Activated B cell treated with CpG ODN at 0.5 μM for 24 hours (primary cell): Measurements from ENCODE around the gene SARNP. TPM values are rescaled to one million over a fixed set of nuclear protein-coding genes. Genes with fewer than 3 reads are reported as not detected.

ENCODE experiments used
- ATAC-seq: fragments of 200-7000 bp; cut with Tn5 transposase; one replicate; pipeline ENCODE4 v1.10.0; 2021; ENCODE audit warnings: low read depth, mild to moderate bottlenecking, moderate library complexity
- CTCF ChIA-PET: fragments of 350-600 bp; sonication (Branson Sonifier 250); formaldehyde crosslinking; loops from one replicate; lab custom pipeline; 2021; ENCODE audit warnings: antibody characterized with exemption; lab: Charles Lee
- POLR2A ChIA-PET: fragments of 350-600 bp; sonication (Branson Sonifier 250); formaldehyde crosslinking; loops from one replicate; lab custom pipeline; 2021; ENCODE audit warnings: antibody characterized with exemption; lab: Charles Lee
- DNase-seq: peaks from one replicate; pipeline ENCODE4 v3.0.0; 2022
- H3K27ac Mint-ChIP-seq: one replicate; pipeline ENCODE4 v1.8.0; 2020; ENCODE audit warnings: mixed read lengths
- H3K27me3 Mint-ChIP-seq: one replicate; pipeline ENCODE4 v1.8.0; 2021; ENCODE audit warnings: mixed read lengths
- H3K36me3 Mint-ChIP-seq: one replicate; pipeline ENCODE4 v1.8.0; 2021; ENCODE audit warnings: low read depth, mixed read lengths
- H3K4me1 Mint-ChIP-seq: one replicate; pipeline ENCODE4 v1.8.0; 2021; ENCODE audit warnings: mixed read lengths
- H3K4me3 Mint-ChIP-seq: one replicate; pipeline ENCODE4 v1.8.0; 2020; ENCODE audit warnings: mild to moderate bottlenecking, mixed read lengths
- H3K9me3 Mint-ChIP-seq: one replicate; pipeline ENCODE4 v1.8.0; 2020; ENCODE audit warnings: mixed read lengths
- CTCF ChIP-seq: fragments of 200-600 bp; IDR thresholded peaks from one replicate; pipeline ENCODE4 v1.8.0; 2022; ENCODE audit warnings: antibody characterized with exemption, mild to moderate bottlenecking
- intact Hi-C: fragments of 100-400 bp; cut with micrococcal nuclease; formaldehyde crosslinking; loops from one replicate; pipeline ENCODE4 v1.15.1; 2024
- total RNA-seq: library from RNA; stranded (reverse); gene quantifications from 2 replicates; pipeline ENCODE4 v1.2.3, GENCODE V29; 2022

The SARNP gene
- total RNA-seq, 1 donor from 2014 or later: 53.6 TPM

GRCh38 chr12:55824726-55825125, 7.2 kb upstream of the SARNP start:
- Mint-ChIP-seq H3K4me3 (no peak overlapping the region), H3K9me3 (no peaks in the 10 kb centered on the region), H3K36me3 (peaks cover 59% of the 10 kb centered on the region), H3K4me1 (peaks cover 41% of the 10 kb centered on the region), H3K27ac (peak overlapping the region; percentile 3), H3K27me3 (no peaks in the 10 kb centered on the region)
- DNase-seq: no peak
- no peak for TF ChIP-seq CTCF
- ChIA-PET CTCF (no interaction called here), POLR2A (interaction anchor here (0.6 kb wide), 1 partner anchor 112 kb away, joined by 3 read pairs; no protein-coding TSS in a partner anchor)
- no peak for ATAC-seq
- intact Hi-C loops: loop anchor here (5.0 kb wide), 1 partner anchor 1698 kb away; the partner anchor contains the start of genes DDIT3 and MBD6

DNA sequence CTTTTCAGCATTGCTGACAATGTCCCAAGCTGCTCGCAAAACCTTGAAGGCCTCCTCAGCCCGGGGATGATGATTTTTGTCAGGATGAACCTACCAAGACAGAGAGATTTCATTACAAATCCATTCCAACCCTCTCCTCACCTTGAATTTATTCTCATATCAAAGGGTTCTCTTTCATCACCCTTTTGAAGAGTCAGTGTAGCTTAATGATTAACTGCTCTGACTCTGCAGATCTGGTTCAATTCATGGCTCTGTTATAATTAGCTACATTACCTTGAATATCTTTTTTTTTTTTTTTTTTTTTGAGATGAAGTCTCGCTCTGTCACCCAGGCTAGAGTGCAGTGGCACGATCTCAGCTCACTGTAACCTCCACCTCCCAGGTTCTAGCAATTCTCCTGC, 5.9 kb upstream of the SARNP start:
- ChIA-PET CTCF (interaction anchor here (1.4 kb wide), 1 partner anchor 85 kb away, joined by 4 read pairs; no protein-coding TSS in a partner anchor), POLR2A (interaction anchor here (0.5 to 1.3 kb wide), 3 partner anchors 78 to 547 kb away, joined by 3 read pairs; no protein-coding TSS in a partner anchor)
- Mint-ChIP-seq H3K27ac (peak overlapping the region; percentile 75), H3K9me3 (no peaks in the 10 kb centered on the region), H3K4me1 (peaks cover 34% of the 10 kb centered on the region), H3K27me3 (no peaks in the 10 kb centered on the region), H3K4me3 (no peak overlapping the region), H3K36me3 (peaks cover 61% of the 10 kb centered on the region)
- no peak for ATAC-seq
- no peak for TF ChIP-seq CTCF
- intact Hi-C loops: no loop called here
- DNase-seq: no peak

- intact Hi-C loops: no loop called here
- H3K27ac Mint-ChIP-seq: no peak overlapping the region
- no peak for TF ChIP-seq CTCF
- no peaks in the 10 kb centered on the region for H3K27me3 Mint-ChIP-seq
- ChIA-PET CTCF (interaction anchor here (1.4 kb wide), 1 partner anchor 83 kb away, joined by 4 read pairs; no protein-coding TSS in a partner anchor), POLR2A (no interaction called here)
- H3K4me1 Mint-ChIP-seq: peaks cover 22% of the 10 kb centered on the region
- no peak for ATAC-seq
- no peak for DNase-seq
- no peak overlapping the region for H3K4me3 Mint-ChIP-seq
- no peaks in the 10 kb centered on the region for H3K9me3 Mint-ChIP-seq
- H3K36me3 Mint-ChIP-seq: peaks cover 51% of the 10 kb centered on the region
Observed at GRCh38 chr12:55822228-55822627, 4.7 kb upstream of the SARNP start.

GRCh38 chr12:55820679-55821078, 3.2 kb upstream of the SARNP start:
- TF ChIP-seq CTCF: no peak
- POLR2A ChIA-PET: interaction anchor here (1.2 to 1.6 kb wide), 2 partner anchors 9 to 106 kb away, joined by 3 to 8 read pairs; partner anchors contain the start of gene DNAJC14
- intact Hi-C loops: no loop called here
- Mint-ChIP-seq H3K27me3 (no peaks in the 10 kb centered on the region), H3K9me3 (no peaks in the 10 kb centered on the region), H3K27ac (no peak overlapping the region), H3K36me3 (peaks cover 48% of the 10 kb centered on the region), H3K4me3 (no peak overlapping the region), H3K4me1 (peaks cover 15% of the 10 kb centered on the region)
- CTCF ChIA-PET: interaction anchor here (0.7 to 1.8 kb wide), 4 partner anchors 8 to 118 kb away, joined by 3 to 8 read pairs (median 4); partner anchors contain the start of gene DNAJC14
- DNase-seq (no peak), ATAC-seq (no peak)

DNA sequence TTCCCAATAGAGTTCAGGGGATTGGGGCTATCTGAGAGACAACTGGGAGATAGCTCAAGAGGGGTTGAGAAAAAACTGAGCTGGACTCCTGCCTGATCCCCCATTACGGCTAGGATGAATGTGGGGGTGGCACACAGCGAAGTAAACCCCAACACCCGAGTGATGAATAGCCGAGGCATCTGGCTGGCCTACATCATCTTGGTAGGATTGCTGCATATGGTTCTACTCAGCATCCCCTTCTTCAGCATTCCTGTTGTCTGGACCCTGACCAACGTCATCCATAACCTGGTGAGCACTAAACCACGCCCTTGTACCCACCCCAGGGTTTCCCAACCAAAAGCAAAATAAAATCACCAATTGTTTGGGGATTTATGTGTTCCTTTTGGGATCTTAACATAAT, 1.4 kb upstream of the SARNP start:
- no peak overlapping the region for H3K27ac Mint-ChIP-seq
- TF ChIP-seq CTCF: no peak
- intact Hi-C loops: loop anchor here (1.0 to 10.0 kb wide), 3 partner anchors 121 to 834 kb away; partner anchors contain the start of genes RPL41, TESPA1 and ZC3H10
- ChIA-PET CTCF (no interaction called here), POLR2A (interaction anchor here (1.0 to 2.8 kb wide), 8 partner anchors 8 to 541 kb away, joined by 5 to 166 read pairs (median 9); partner anchors contain the start of genes CNPY2, DGKA, DNAJC14 and PA2G4)
- ATAC-seq: no peak
- no peaks in the 10 kb centered on the region for H3K9me3 Mint-ChIP-seq
- peaks cover 59% of the 10 kb centered on the region for H3K36me3 Mint-ChIP-seq
- no peaks in the 10 kb centered on the region for H3K27me3 Mint-ChIP-seq
- DNase-seq: no peak
- H3K4me3 Mint-ChIP-seq: no peak overlapping the region
- H3K4me1 Mint-ChIP-seq: peaks cover 17% of the 10 kb centered on the region
